Measurements from ENCODE around the gene ASIC4.

Gene ASIC4

GRCh38 chr2:219570924-219571310 is 56.6 kb downstream of the ASIC4 start:
- no peak for DNase-seq

- DNase-seq = peak; percentile 85
Observed at GRCh38 chr2:219571311-219572236, 57.3 kb downstream of the ASIC4 start, which contains the start of gene OBSL1. OBSL1 (minus strand) TSS chr2:219571539; CDS start chr2:219571232, 307 bp downstream.

- no peak for DNase-seq
Observed at GRCh38 chr2:219572237-219573001, 58.1 kb downstream of the ASIC4 start, which contains the start of gene INHA. INHA (plus strand) TSS chr2:219572310; CDS start chr2:219572375, 65 bp downstream.

- no peak for DNase-seq
Observed at GRCh38 chr2:219573166-219573565, 58.9 kb downstream of the ASIC4 start.

DNA sequence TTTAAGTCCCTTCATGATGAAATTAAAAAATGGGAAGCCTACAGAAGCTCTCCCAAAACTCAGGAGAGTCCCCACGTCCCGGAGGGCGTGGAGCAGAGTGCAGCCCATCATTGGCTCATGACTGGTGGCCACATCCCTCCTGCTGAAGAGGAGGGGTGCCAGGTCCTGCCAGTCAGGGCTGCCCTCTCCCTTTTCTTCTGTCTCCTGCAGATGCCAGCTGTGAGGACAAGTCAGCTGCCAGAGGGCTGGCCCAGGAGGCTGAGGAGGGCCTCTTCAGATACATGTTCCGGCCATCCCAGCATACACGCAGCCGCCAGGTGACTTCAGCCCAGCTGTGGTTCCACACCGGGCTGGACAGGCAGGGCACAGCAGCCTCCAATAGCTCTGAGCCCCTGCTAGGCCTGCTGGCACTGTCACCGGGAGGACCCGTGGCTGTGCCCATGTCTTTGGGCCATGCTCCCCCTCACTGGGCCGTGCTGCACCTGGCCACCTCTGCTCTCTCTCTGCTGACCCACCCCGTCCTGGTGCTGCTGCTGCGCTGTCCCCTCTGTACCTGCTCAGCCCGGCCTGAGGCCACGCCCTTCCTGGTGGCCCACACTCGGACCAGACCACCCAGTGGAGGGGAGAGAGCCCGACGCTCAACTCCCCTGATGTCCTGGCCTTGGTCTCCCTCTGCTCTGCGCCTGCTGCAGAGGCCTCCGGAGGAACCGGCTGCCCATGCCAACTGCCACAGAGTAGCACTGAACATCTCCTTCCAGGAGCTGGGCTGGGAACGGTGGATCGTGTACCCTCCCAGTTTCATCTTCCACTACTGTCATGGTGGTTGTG is 60.4 kb downstream of the ASIC4 start:
- DNase-seq = peak; percentile 30

- peak; percentile 55 for DNase-seq
Observed at GRCh38 chr2:219575566-219576504, 61.6 kb downstream of the ASIC4 start.

DNA sequence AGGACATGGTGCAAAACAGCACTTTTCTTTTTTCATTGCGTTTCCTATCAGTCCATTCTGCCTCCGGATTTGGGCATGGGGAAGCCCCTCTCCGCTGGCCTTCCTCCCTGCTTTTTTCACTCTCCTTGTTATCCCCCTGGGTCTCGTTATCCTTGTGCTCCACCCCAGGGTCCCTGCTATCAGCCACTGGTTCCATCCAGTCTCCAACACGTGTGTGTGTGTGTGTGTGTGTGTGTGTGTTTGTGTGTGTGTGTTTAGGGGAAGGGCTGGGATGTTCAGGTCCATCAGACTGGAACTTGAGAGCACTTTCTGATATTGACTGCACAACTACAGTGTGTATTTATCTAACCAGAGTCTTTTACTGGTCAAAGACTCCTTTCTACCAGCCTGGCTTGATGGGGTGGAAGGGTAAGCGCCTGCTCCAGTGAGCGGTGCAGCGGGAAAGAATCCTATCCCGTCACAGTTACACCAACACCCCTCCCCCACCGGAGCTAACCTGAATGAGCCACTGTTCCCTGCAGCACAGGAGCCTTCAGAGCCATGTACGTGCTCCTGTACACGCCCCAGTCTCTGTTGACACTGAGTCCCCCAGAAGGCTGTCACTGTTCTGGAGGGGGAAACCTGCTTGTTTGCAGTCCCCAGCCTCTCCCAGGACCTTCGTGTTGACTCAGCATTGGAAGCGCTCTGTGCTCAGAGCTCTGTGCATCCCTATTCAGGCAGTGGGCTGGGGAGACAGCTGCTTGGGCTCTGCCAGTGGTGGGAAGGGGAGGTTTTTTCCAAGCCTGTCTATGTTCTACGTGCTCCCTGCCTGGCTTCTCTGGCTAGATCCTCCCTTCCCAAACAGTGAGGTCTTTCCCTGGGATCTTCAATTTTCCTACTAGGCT is 62.5 kb downstream of the ASIC4 start:
- DNase-seq = peak; percentile 80

DNA sequence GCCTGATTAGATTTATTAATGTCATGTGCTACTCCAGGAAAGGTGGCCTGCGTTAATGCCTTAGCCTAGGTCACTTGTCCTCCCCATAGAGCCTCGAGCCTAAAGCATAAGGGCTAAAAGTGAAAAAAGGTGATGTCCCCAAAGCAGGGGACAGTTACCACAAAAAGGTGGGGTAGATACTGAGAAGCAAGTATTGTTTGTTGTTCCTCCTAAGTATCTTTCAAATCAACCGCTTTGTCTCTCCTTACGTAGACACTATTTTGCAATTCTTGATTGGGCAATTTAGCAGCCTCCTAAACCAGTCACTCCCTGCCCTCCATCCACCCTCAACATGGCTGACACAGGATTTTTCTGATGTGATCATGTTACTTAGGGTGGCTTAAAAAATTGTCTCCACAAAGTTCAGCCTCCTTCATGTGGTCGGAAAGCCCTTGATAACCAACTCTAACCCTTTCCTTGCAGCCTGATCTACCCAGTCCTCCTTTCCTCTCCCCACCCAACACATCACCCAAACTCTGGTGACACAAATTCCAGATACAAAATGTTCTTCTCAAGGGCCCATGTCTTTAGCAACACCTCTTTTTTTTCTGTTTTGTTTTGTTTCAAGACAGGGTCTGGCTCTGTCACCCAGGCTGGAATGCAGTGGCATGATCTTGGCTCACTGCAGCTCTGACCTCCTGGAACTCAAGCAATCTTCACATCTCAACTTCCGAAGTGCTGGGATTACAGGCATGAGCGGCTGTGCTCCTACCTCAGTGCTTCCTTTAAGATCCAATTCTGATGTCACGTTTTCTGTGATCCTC is 64.7 kb downstream of the ASIC4 start:
- DNase-seq = no peak

DNA sequence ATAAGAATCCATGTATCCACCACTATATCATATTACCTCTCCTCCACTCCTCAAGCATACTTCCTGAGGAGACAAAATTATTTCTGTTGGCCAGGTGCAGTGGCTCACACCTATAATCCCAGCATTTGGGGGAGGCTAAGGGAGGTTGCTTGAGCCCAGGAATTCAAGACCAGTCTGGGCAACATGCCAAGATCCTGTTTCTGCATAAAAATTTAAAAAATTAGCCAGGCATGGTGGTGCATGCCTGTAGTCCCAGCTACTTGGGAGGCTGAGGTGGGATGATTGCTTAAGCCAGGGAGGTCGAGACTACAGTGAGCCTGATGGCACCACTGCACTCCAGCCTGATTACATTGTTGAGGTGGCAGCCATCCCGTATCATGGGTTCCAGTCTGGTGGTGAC is 67.1 kb downstream of the ASIC4 start:
- DNase-seq = no peak

All from NCI-H345 (cell line).